ENCODE data around the gene LAGE3. TPM values are rescaled to one million over a fixed set of nuclear protein-coding genes. Genes with fewer than 3 reads are reported as not detected.

The LAGE3 gene
- total and polyA plus RNA-seq, 2 of the 13 experiments (the other 11 are each of a cell fraction or from before 2014, with no cell fraction given), result 7.6 to 12.7 TPM

- no peak for TF ChIP-seq NFE2L2 (IDR thresholded peaks at IDR 0.05; ENCODE audit: low read length)
- TF ChIP-seq ZNF317 (CRISPR knock-in tag; IDR thresholded peaks at IDR 0.05), result no peak
- TF ChIP-seq ZNF232 (CRISPR knock-in tag; IDR thresholded peaks at IDR 0.05; ENCODE audit: borderline replicate concordance), result no peak
- no peak for TF ChIP-seq XBP1 (CRISPR knock-in tag; IDR thresholded peaks at IDR 0.05)
- TF ChIP-seq, protein P1, sequence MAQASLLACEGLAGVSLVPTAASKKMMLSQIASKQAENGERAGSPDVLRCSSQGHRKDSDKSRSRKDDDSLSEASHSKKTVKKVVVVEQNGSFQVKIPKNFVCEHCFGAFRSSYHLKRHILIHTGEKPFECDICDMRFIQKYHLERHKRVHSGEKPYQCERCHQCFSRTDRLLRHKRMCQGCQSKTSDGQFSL (CRISPR knock-in tag; IDR thresholded peaks at IDR 0.05), result no peak
- no peak for TF ChIP-seq MTERF4 (CRISPR knock-in tag; IDR thresholded peaks at IDR 0.05)
- TF ChIP-seq CSRNP2 (CRISPR knock-in tag; conservative IDR thresholded peaks at IDR 0.05; ENCODE audit: low read depth), result no peak
- no peak for TF ChIP-seq CENPX (CRISPR knock-in tag; IDR thresholded peaks at IDR 0.05)
- TF ChIP-seq, protein P2, sequence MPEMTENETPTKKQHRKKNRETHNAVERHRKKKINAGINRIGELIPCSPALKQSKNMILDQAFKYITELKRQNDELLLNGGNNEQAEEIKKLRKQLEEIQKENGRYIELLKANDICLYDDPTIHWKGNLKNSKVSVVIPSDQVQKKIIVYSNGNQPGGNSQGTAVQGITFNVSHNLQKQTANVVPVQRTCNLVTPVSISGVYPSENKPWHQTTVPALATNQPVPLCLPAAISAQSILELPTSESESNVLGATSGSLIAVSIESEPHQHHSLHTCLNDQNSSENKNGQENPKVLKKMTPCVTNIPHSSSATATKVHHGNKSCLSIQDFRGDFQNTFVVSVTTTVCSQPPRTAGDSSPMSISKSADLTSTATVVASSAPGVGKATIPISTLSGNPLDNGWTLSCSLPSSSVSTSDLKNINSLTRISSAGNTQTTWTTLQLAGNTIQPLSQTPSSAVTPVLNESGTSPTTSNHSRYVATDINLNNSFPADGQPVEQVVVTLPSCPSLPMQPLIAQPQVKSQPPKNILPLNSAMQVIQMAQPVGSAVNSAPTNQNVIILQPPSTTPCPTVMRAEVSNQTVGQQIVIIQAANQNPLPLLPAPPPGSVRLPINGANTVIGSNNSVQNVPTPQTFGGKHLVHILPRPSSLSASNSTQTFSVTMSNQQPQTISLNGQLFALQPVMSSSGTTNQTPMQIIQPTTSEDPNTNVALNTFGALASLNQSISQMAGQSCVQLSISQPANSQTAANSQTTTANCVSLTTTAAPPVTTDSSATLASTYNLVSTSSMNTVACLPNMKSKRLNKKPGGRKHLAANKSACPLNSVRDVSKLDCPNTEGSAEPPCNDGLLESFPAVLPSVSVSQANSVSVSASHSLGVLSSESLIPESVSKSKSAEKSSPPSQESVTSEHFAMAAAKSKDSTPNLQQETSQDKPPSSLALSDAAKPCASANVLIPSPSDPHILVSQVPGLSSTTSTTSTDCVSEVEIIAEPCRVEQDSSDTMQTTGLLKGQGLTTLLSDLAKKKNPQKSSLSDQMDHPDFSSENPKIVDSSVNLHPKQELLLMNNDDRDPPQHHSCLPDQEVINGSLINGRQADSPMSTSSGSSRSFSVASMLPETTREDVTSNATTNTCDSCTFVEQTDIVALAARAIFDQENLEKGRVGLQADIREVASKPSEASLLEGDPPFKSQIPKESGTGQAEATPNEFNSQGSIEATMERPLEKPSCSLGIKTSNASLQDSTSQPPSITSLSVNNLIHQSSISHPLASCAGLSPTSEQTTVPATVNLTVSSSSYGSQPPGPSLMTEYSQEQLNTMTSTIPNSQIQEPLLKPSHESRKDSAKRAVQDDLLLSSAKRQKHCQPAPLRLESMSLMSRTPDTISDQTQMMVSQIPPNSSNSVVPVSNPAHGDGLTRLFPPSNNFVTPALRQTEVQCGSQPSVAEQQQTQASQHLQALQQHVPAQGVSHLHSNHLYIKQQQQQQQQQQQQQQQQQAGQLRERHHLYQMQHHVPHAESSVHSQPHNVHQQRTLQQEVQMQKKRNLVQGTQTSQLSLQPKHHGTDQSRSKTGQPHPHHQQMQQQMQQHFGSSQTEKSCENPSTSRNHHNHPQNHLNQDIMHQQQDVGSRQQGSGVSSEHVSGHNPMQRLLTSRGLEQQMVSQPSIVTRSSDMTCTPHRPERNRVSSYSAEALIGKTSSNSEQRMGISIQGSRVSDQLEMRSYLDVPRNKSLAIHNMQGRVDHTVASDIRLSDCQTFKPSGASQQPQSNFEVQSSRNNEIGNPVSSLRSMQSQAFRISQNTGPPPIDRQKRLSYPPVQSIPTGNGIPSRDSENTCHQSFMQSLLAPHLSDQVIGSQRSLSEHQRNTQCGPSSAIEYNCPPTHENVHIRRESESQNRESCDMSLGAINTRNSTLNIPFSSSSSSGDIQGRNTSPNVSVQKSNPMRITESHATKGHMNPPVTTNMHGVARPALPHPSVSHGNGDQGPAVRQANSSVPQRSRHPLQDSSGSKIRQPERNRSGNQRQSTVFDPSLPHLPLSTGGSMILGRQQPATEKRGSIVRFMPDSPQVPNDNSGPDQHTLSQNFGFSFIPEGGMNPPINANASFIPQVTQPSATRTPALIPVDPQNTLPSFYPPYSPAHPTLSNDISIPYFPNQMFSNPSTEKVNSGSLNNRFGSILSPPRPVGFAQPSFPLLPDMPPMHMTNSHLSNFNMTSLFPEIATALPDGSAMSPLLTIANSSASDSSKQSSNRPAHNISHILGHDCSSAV (CRISPR knock-in tag; IDR thresholded peaks at IDR 0.05; ENCODE audit: borderline replicate concordance), result no peak
- TF ChIP-seq NR2C2 (CRISPR knock-in tag; IDR thresholded peaks at IDR 0.05; ENCODE audit: borderline replicate concordance), result peak; percentile 88
- no peak for TF ChIP-seq ZNF337 (CRISPR knock-in tag; IDR thresholded peaks at IDR 0.05; ENCODE audit: borderline replicate concordance, low read depth)
- TF ChIP-seq ZNF746 (CRISPR knock-in tag; IDR thresholded peaks at IDR 0.05), result no peak
- no peak for TF ChIP-seq ZNF704 (CRISPR knock-in tag; IDR thresholded peaks at IDR 0.05; ENCODE audit: borderline replicate concordance)
- no peak for TF ChIP-seq NCOA1 (CRISPR knock-in tag; IDR thresholded peaks at IDR 0.05)
- TF ChIP-seq MTF1 (CRISPR knock-in tag; IDR thresholded peaks at IDR 0.05), result no peak
- no peak for TF ChIP-seq JARID2 (CRISPR knock-in tag; IDR thresholded peaks at IDR 0.05; ENCODE audit: insufficient replicate concordance)
Measured at GRCh38 chrX:154517101-154517781, 38.2 kb upstream of the LAGE3 start (continued).
